Measurements from ENCODE around the gene CNOT11.
"Not testable (repeated sequence)": the region's sequence is repeated elsewhere in the genome, so short reads cannot be mapped to it uniquely, and the experiment has no call there.

CNOT11 gene

GRCh38 chr2:101252408-101253012 is at the start of gene CNOT11:
Gene CNOT11, plus strand, starts transcription at chr2:101252886. Its CDS starts 79 bp downstream, at chr2:101252965.
- TF ChIP-seq, protein P1, sequence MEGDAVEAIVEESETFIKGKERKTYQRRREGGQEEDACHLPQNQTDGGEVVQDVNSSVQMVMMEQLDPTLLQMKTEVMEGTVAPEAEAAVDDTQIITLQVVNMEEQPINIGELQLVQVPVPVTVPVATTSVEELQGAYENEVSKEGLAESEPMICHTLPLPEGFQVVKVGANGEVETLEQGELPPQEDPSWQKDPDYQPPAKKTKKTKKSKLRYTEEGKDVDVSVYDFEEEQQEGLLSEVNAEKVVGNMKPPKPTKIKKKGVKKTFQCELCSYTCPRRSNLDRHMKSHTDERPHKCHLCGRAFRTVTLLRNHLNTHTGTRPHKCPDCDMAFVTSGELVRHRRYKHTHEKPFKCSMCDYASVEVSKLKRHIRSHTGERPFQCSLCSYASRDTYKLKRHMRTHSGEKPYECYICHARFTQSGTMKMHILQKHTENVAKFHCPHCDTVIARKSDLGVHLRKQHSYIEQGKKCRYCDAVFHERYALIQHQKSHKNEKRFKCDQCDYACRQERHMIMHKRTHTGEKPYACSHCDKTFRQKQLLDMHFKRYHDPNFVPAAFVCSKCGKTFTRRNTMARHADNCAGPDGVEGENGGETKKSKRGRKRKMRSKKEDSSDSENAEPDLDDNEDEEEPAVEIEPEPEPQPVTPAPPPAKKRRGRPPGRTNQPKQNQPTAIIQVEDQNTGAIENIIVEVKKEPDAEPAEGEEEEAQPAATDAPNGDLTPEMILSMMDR (conservative IDR thresholded peaks at IDR 0.05; ENCODE audit: low read length), result no peak
- peak within 1 kb of the TSS; percentile 95 for H3K4me3 ChIP-seq (ENCODE audit: low read length)
- DNase-seq (ENCODE audit: low read depth), result peak; percentile 98

DNA sequence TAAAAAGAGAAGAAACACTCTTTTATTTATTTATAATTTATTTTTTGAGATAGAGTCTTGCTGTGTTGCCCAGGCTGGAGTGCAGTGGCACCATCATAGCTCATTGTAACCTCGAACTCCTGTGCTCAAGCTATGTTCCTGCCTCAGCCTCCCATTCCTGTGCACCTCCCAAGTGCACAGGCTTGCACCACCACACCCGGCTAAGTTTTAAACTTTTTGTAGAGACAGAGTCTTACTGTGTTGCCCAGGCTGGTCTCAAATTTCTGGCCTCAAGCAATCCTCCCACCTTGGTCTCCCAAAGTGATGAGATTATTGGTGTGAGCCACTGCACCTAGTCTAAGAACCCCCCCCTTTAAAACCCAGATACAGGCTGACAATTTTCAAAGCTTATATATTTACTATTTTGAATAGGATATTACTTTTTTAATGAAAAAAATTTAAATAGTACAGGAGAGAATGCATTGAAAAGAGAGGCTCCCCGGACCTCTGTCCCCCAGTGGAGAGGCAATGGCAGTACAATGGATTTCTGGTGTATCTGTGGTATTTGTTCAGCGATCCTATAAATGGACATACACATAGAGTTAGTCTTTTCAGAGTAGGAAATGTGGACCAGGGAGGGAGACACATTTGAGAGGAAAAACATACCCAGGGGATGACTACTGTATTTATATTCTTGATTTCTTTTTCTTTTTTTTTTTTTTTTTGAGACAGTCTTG is 48.1 kb upstream of the CNOT11 start:
- TF ChIP-seq, protein P1 (conservative IDR thresholded peaks at IDR 0.05; ENCODE audit: low read length), result peak; percentile 37
- no peak overlapping the region for H3K4me3 ChIP-seq (ENCODE audit: low read length)
- DNase-seq (ENCODE audit: low read depth), result no peak

- TF ChIP-seq, protein P1 (conservative IDR thresholded peaks at IDR 0.05; ENCODE audit: low read length), result peak; percentile 73
- H3K4me3 ChIP-seq (ENCODE audit: low read length), result peak overlapping the region; percentile 24
- DNase-seq (ENCODE audit: low read depth), result peak; percentile 90
Measured at GRCh38 chr2:101205521-101206479, 46.9 kb upstream of the CNOT11 start.

DNA sequence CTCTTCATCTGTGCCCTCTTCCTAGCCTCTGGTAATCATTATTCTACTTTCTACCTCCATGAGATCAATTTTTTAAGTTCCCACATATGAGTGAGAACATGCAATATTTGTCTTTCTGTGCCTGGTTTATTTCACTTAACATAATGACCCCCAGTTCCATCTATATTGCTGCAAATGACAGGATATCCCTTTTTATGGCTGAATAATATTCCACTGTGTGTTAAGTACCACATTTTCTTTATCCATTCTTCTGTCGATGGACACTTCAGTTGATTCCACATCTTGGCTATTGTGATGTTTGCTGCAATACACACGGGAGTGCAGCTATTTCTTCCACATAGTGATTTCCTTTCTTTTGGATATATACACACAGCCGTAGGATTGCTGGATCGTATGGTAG is 43.9 kb upstream of the CNOT11 start:
- TF ChIP-seq, protein P1 (conservative IDR thresholded peaks at IDR 0.05; ENCODE audit: low read length), result no peak
- DNase-seq (ENCODE audit: low read depth), result no peak
- H3K4me3 ChIP-seq (ENCODE audit: low read length), result no peak overlapping the region

DNA sequence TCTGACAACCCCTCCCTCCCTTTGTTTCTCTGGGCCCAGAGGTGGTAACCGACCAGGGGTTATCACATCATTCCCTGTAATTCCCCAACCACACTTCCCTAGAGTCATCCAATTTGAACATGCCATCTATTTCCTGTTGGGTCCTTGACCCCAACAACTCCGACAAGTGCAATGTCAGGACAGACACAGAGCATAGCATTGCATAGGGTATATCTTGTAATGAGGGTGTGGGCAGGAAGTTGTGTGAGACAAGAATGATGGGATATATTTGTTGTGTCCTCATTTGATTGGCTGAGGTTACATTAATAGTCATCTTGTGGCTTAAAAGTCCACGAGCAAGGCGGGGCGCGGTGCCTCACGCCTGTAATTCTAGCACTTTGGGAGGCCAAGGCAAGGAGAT is 33.4 kb upstream of the CNOT11 start:
- TF ChIP-seq, protein P1 (conservative IDR thresholded peaks at IDR 0.05; ENCODE audit: low read length), result no peak
- no peak overlapping the region for H3K4me3 ChIP-seq (ENCODE audit: low read length)
- DNase-seq (ENCODE audit: low read depth), result no peak

GRCh38 chr2:101220091-101220490 is 32.6 kb upstream of the CNOT11 start:
- not testable (repeated sequence) for DNase-seq (ENCODE audit: low read depth); H3K4me3 ChIP-seq (ENCODE audit: low read length)

GRCh38 chr2:101223814-101224231 is 28.9 kb upstream of the CNOT11 start:
- TF ChIP-seq, protein P1 (conservative IDR thresholded peaks at IDR 0.05; ENCODE audit: low read length), result no peak
- peak; percentile 76 for DNase-seq (ENCODE audit: low read depth)

More at GRCh38 chr2:101223814-101224231, 28.9 kb upstream of the CNOT11 start:
- H3K4me3 ChIP-seq (ENCODE audit: low read length), result no peak overlapping the region

Data from AG10803 (cell line).